ENCODE results near the gene MYLK2. TPM values are rescaled to one million over a fixed set of nuclear protein-coding genes. Genes with fewer than 3 reads are reported as not detected.

The MYLK2 gene
- total RNA-seq, 3 donors from 2014 or later (not counting 1 experiment from before 2014, with no cell fraction given) = 0.12 TPM; not detected in 2

DNA sequence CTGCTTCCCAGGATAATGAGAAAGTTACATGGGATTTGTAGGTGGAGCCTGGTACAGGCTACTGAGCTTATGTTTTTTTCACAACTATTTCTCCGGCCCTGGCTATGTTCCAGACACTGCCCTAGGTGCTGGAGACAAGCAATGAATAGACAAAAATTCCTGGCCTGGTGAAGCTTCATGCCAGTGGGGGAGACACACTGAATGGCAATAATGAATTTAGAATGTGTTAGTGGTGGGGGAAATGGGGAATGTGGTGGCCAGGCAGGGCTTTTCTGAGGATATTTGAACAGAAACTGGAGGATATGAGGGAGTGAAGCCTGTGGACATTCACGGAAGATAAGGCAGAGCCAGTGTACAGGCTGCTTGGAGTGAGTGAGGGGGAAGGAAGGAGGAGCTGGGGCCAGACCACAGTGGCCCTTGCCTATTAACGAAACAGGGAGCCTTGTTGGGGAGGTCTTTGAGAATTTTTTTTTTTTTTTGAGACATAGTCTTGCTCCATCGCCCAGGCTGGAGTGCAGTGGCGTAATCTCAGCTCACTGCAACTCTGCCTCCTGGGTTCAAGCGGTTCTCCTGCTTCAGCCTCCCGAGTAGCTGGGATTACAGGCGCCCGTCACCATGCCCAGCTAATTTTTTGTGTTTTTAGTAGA lies 19.6 kb downstream of the MYLK2 start:
- Mint-ChIP-seq H3K4me1 (peaks cover 21 to 23% of the 10 kb centered on the region in 2 donors), H3K27ac (no peak overlapping the region), H3K36me3 (no peaks in the 10 kb centered on the region), H3K9me3 (no peaks in the 10 kb centered on the region), H3K4me3 (no peak overlapping the region), H3K27me3 (ENCODE audit: low read depth in 2 of 2) (no peaks in the 10 kb centered on the region)
- Histone ChIP-seq H3K4me1 (ENCODE audit: control insufficient read depth, insufficient read depth, low read length) (peaks cover 43% of the 10 kb centered on the region), H3K27ac (ENCODE audit: low read length) (no peak overlapping the region), H3K36me3 (ENCODE audit: control insufficient read depth, insufficient read depth, low read length) (no peaks in the 10 kb centered on the region), H3K4me3 (ENCODE audit: low read length) (no peak overlapping the region), H3K27me3 (ENCODE audit: control insufficient read depth, insufficient read depth, low read length) (peaks cover 5% of the 10 kb centered on the region), H3K9me3 (ENCODE audit: control insufficient read depth, insufficient read depth, low read length) (no peaks in the 10 kb centered on the region)
- no peak for DNase-seq
- TF ChIP-seq, protein P1, sequence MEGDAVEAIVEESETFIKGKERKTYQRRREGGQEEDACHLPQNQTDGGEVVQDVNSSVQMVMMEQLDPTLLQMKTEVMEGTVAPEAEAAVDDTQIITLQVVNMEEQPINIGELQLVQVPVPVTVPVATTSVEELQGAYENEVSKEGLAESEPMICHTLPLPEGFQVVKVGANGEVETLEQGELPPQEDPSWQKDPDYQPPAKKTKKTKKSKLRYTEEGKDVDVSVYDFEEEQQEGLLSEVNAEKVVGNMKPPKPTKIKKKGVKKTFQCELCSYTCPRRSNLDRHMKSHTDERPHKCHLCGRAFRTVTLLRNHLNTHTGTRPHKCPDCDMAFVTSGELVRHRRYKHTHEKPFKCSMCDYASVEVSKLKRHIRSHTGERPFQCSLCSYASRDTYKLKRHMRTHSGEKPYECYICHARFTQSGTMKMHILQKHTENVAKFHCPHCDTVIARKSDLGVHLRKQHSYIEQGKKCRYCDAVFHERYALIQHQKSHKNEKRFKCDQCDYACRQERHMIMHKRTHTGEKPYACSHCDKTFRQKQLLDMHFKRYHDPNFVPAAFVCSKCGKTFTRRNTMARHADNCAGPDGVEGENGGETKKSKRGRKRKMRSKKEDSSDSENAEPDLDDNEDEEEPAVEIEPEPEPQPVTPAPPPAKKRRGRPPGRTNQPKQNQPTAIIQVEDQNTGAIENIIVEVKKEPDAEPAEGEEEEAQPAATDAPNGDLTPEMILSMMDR (IDR thresholded peaks at IDR 0.05) = no peak
- no peak for ATAC-seq
- WGBS (ENCODE audit: insufficient coverage) = 85% methylated on average over 9 of the region's 9 CpGs
- intact Hi-C loops (cut with micrococcal nuclease) = no loop called here

DNA sequence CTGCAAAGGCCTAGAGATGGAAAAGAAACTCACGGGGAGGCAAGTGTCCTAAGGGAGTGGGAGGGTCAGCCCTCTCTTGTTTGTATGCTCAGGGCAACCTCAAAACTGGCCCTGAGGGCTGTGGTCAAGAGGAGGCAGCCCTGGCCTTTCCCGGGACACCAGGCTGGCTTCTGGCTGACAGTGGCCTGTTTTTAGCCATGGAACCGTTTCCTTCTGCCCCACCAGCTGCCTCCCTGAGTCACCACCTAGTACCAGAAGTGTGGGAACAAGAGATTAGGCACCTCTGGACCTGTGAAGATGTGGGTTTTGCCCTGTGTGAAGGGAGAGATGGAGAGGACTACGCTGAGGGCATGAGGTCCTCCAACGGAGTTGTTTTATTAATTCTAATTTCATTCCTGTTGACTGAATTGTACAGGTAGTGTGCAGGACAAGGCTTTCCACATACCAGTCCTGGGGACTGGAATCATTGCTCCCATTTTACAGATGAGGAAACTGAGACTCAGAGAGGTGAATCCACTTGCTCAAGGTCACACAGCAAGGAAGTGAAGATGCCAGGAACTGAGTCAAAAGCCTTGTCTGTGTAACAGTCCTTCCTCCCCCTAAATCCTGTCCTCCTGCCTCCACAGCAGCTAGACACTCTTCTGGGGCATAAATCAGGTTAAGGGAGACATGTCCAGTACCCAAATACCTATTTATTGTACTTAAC lies 20.8 kb downstream of the MYLK2 start:
- Histone ChIP-seq H3K4me3 (ENCODE audit: low read length) (no peak overlapping the region), H3K27me3 (ENCODE audit: control insufficient read depth, insufficient read depth, low read length) (peaks cover 5% of the 10 kb centered on the region), H3K36me3 (ENCODE audit: control insufficient read depth, insufficient read depth, low read length) (no peaks in the 10 kb centered on the region), H3K9me3 (ENCODE audit: control insufficient read depth, insufficient read depth, low read length) (no peaks in the 10 kb centered on the region), H3K27ac (ENCODE audit: low read length) (no peak overlapping the region), H3K4me1 (ENCODE audit: control insufficient read depth, insufficient read depth, low read length) (peaks cover 33% of the 10 kb centered on the region)
- Mint-ChIP-seq H3K27me3 (ENCODE audit: low read depth in 2 of 2) (no peaks in the 10 kb centered on the region), H3K36me3 (no peaks in the 10 kb centered on the region), H3K9me3 (no peaks in the 10 kb centered on the region), H3K27ac (no peak overlapping the region), H3K4me1 (peaks cover 18% of the 10 kb centered on the region in 2 donors), H3K4me3 (no peak overlapping the region)
- ATAC-seq = no peak
- TF ChIP-seq, protein P1 (IDR thresholded peaks at IDR 0.05) = no peak
- intact Hi-C loops (cut with micrococcal nuclease) = no loop called here
- no peak for DNase-seq
- 76% methylated on average over 5 of the region's 5 CpGs for WGBS (ENCODE audit: insufficient coverage)

DNA sequence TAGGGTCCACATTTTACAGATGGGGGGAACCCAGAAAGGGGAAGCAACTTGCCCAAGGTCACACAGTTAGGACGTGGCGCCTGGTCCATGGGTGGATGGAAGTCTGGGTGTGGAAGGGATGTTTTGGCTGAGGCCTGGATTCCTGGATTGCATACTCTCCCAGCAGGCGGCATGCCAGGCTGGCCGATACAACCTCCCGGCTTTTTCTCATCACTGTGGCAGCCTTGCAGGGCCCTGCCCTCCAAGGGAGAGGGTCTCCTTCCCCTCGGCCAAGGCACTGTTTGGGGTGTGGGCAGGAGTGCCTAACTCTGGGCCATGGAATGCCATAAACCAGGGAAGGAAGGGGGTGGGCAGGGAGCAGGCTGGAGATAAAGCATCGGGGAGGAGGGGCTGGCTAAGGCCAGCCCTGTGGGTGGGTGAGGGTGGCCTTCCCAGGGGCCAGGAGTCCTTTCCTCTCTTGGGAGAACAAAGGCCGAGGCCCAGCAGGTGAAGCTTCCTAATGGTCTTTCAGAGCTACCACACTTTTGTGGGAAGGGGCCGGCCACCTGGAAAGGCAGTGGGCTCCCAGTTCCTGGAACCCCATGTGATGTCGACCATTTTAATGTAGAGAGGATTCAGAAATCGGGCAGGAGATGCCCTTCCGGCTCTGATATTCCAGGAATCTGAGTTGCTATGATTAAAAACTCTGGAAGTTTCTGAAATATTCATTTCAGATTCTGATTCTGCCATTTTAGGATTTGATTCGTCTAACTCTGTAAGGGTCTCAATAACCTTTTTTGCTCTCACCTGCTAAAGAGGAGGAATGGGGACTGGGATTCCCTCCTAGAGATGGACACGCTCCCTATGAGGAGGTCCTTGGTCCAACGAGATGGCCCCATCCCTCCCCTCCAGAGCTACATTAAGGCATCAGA lies 22.0 kb downstream of the MYLK2 start:
- H3K4me3 Mint-ChIP-seq = no peak overlapping the region
- intact Hi-C loops (cut with micrococcal nuclease) = no loop called here
- peaks cover 21% of the 10 kb centered on the region for H3K4me1 ChIP-seq (ENCODE audit: control insufficient read depth, insufficient read depth, low read length)
- TF ChIP-seq, protein P1 (IDR thresholded peaks at IDR 0.05) = no peak
- no peaks in the 10 kb centered on the region for H3K9me3 ChIP-seq (ENCODE audit: control insufficient read depth, insufficient read depth, low read length)
- no peaks in the 10 kb centered on the region for H3K27me3 Mint-ChIP-seq (ENCODE audit: low read depth in 2 of 2)
- H3K27me3 ChIP-seq (ENCODE audit: control insufficient read depth, insufficient read depth, low read length) = peaks cover 5% of the 10 kb centered on the region
- DNase-seq (no peak), ATAC-seq (no peak)
- no peaks in the 10 kb centered on the region for H3K36me3 Mint-ChIP-seq
- no peaks in the 10 kb centered on the region for H3K9me3 Mint-ChIP-seq
- H3K27ac Mint-ChIP-seq = no peak overlapping the region
- no peaks in the 10 kb centered on the region for H3K36me3 ChIP-seq (ENCODE audit: control insufficient read depth, insufficient read depth, low read length)
- H3K4me1 Mint-ChIP-seq = peaks cover 6% of the 10 kb centered on the region in 2 donors
- WGBS (ENCODE audit: insufficient coverage) = 85% methylated on average over 15 of the region's 15 CpGs
- no peak overlapping the region for H3K27ac ChIP-seq (ENCODE audit: low read length)
- H3K4me3 ChIP-seq (ENCODE audit: low read length) = no peak overlapping the region

Measured in natural killer cell (primary cell).